ENCODE measurements around the gene SPAM1. TPM values are rescaled to one million over a fixed set of nuclear protein-coding genes. Genes with fewer than 3 reads are reported as not detected.

Gene SPAM1
- total RNA-seq, 2 donors from 2014 or later = 0.62 TPM; not detected in 1

DNA sequence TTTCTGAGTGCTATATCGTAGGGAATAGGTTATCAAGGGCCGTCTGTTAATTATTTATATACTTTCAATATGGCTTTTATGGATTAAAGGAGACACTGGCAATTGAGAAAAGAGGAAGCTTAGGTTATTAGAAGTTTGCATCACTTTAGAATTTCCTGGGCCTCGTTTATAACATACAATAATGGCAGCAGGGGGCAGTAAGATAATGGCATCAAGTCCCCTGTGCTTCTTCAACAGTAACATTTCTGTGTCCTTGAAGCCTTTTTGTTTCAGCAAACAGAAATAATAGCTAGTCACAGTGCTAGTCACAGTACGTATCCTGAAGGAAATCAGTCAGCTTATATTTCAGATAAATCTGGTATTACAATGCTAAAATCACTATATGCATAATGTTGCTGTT is 41.9 kb downstream of the SPAM1 start:
- H3K9me3 ChIP-seq = no peaks in the 10 kb centered on the region
- TF ChIP-seq POLR2AphosphoS5 (IDR thresholded peaks at IDR 0.05) = no peak
- TF ChIP-seq, protein P1, sequence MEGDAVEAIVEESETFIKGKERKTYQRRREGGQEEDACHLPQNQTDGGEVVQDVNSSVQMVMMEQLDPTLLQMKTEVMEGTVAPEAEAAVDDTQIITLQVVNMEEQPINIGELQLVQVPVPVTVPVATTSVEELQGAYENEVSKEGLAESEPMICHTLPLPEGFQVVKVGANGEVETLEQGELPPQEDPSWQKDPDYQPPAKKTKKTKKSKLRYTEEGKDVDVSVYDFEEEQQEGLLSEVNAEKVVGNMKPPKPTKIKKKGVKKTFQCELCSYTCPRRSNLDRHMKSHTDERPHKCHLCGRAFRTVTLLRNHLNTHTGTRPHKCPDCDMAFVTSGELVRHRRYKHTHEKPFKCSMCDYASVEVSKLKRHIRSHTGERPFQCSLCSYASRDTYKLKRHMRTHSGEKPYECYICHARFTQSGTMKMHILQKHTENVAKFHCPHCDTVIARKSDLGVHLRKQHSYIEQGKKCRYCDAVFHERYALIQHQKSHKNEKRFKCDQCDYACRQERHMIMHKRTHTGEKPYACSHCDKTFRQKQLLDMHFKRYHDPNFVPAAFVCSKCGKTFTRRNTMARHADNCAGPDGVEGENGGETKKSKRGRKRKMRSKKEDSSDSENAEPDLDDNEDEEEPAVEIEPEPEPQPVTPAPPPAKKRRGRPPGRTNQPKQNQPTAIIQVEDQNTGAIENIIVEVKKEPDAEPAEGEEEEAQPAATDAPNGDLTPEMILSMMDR (IDR thresholded peaks at IDR 0.05) = peak in 2 of 4 experiments; percentile 10 to 14
- no peak for TF ChIP-seq POLR2A (IDR thresholded peaks at IDR 0.05)
- H3K27ac ChIP-seq = no peak overlapping the region
- no peaks in the 10 kb centered on the region for H3K36me3 ChIP-seq
- no peak for DNase-seq (ENCODE audit: low spot score)
- WGBS = 40% methylated on average over 4 of the region's 4 CpGs
- no peak overlapping the region for H3K4me3 ChIP-seq
- H3K4me1 ChIP-seq (replicated peaks) = no peaks in the 10 kb centered on the region
- no peaks in the 10 kb centered on the region for H3K27me3 ChIP-seq (replicated peaks; ENCODE audit: insufficient read depth)
- intact Hi-C loops (cut with DNase I) = no loop called here

DNA sequence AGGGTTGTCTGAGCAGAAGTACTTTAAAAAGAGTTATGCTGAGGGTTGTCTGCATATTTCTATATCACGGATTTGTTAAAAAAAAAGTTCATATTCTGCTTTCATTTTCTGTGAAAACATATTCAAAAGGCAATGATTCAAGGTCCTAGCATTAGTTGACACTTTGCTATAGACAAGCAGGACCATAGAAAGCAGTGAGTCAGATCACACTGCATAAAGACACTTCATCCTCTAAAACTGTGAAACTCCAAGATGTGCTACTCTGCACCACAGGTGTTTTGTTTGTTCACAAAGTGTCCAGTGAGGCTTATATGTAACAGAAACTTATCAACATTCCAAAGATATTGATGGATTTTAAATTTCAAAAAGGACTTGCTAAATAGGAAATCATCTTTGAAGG is 47.0 kb downstream of the SPAM1 start:
- DNase-seq (ENCODE audit: low spot score) = no peak
- Histone ChIP-seq H3K9me3 (no peaks in the 10 kb centered on the region), H3K36me3 (no peaks in the 10 kb centered on the region), H3K27ac (no peak overlapping the region), H3K27me3 (replicated peaks; ENCODE audit: insufficient read depth) (no peaks in the 10 kb centered on the region), H3K4me3 (no peak overlapping the region), H3K4me1 (replicated peaks) (no peaks in the 10 kb centered on the region)
- intact Hi-C loops (cut with DNase I) = no loop called here
- no peak for TF ChIP-seq POLR2AphosphoS5 (IDR thresholded peaks at IDR 0.05)
- TF ChIP-seq, protein P1 (IDR thresholded peaks at IDR 0.05) = no peak
- no peak for TF ChIP-seq POLR2A (IDR thresholded peaks at IDR 0.05)
- WGBS = 67% methylated on average over 1 of the region's 1 CpG

DNA sequence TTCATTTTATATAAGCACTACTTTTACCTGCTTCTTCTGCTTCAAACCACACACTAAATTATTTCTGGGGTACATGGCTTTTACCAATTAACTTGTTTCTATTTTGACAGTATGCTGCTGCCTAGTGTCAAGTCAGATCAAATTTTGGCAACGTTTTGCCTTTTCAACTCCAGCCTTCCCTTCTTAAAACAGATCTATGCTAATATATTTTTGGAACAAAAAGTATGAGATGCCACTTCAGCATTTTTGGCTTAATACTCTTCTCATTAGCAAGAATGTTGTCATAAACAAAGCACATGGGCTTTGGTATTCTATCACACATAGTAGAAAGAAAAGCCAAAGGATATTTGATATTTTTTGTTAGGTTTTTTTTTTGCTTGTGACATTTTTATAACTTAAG is 47.8 kb downstream of the SPAM1 start:
- WGBS = 47% methylated on average over 1 of the region's 1 CpG

DNA sequence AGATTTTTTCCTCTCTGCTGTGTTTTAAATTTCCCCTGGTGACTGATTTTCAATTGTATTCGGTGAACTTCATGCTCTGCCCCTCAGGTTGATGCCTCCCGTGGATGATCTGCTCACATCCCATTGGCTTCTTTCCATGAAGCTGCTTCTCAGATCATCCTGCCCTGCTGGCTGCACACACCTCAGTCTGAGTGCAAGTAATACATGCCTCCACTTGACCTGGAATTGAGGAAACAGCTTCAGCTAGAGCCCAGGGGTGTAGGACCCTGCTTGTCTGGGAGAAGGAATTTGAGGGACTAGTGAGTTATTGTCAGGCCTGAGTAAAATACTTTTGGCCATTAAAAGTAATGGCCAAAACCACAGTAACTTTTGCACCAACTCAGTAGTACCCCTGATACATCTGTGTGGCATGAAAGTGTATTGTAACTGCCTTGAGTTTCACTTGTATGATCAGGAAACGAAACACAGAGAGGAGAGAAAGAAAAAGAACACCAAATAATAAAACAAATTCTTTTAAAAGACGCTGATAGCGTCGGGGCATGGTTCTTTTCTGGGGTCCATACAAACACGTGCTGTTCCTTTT is 49.4 kb downstream of the SPAM1 start:
- Histone ChIP-seq H3K4me1 (replicated peaks) (no peaks in the 10 kb centered on the region), H3K36me3 (no peaks in the 10 kb centered on the region), H3K9me3 (no peaks in the 10 kb centered on the region), H3K4me3 (no peak overlapping the region), H3K27me3 (replicated peaks; ENCODE audit: insufficient read depth) (no peaks in the 10 kb centered on the region), H3K27ac (no peak overlapping the region)
- intact Hi-C loops (cut with DNase I) = no loop called here
- no peak for DNase-seq (ENCODE audit: low spot score)
- TF ChIP-seq POLR2AphosphoS5 (IDR thresholded peaks at IDR 0.05) = no peak
- TF ChIP-seq, protein P1 (IDR thresholded peaks at IDR 0.05) = no peak
- TF ChIP-seq POLR2A (IDR thresholded peaks at IDR 0.05) = no peak
- WGBS = 18% methylated on average over 7 of the region's 7 CpGs

More for the DNA sequence above, 47.8 kb downstream of the SPAM1 start:
- no peaks in the 10 kb centered on the region for H3K36me3 ChIP-seq
- TF ChIP-seq POLR2A (IDR thresholded peaks at IDR 0.05) (no peak), POLR2AphosphoS5 (IDR thresholded peaks at IDR 0.05) (no peak)
- TF ChIP-seq, protein P1 (IDR thresholded peaks at IDR 0.05) = no peak
- no peak overlapping the region for H3K27ac ChIP-seq
- no peak overlapping the region for H3K4me3 ChIP-seq
- no peaks in the 10 kb centered on the region for H3K9me3 ChIP-seq
- no peaks in the 10 kb centered on the region for H3K4me1 ChIP-seq (replicated peaks)
- no peak for DNase-seq (ENCODE audit: low spot score)
- intact Hi-C loops (cut with DNase I) = no loop called here
- H3K27me3 ChIP-seq (replicated peaks; ENCODE audit: insufficient read depth) = no peaks in the 10 kb centered on the region

DNA sequence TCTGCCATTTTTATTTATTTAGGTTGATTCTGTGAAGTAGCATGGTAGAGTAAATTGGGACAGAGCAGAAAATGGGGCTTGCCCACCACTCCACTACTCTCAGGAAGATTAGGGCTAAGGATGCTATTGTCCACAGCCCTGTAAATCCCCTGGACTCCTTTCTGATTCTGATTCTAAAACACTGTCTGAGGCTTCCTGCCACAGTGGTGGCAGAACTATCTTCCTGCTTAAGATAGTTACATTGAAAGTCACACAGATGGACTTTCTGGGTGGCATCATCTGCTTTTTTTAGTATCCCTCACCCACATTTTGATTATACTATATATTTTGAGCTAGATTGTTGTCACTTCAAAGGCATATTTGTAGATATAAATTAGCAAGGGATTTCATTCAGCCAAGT is 50.0 kb downstream of the SPAM1 start:
- no peak for DNase-seq (ENCODE audit: low spot score)
- H3K27me3 ChIP-seq (replicated peaks; ENCODE audit: insufficient read depth) = no peaks in the 10 kb centered on the region
- intact Hi-C loops (cut with DNase I) = no loop called here
- TF ChIP-seq POLR2AphosphoS5 (IDR thresholded peaks at IDR 0.05) = no peak
- TF ChIP-seq, protein P1 (IDR thresholded peaks at IDR 0.05) = no peak
- TF ChIP-seq POLR2A (IDR thresholded peaks at IDR 0.05) = no peak
- H3K9me3 ChIP-seq = no peaks in the 10 kb centered on the region
- H3K27ac ChIP-seq = no peak overlapping the region
- no peak overlapping the region for H3K4me3 ChIP-seq
- no peaks in the 10 kb centered on the region for H3K36me3 ChIP-seq
- no peaks in the 10 kb centered on the region for H3K4me1 ChIP-seq (replicated peaks)

Measured in prostate gland (tissue), 2 donors.